Measurements from ENCODE around the gene CLNS1A.
A peak's percentile ranks its signal among the peaks of the same experiment; 100 is the strongest.

CLNS1A gene, protein sequence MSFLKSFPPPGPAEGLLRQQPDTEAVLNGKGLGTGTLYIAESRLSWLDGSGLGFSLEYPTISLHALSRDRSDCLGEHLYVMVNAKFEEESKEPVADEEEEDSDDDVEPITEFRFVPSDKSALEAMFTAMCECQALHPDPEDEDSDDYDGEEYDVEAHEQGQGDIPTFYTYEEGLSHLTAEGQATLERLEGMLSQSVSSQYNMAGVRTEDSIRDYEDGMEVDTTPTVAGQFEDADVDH

DNA sequence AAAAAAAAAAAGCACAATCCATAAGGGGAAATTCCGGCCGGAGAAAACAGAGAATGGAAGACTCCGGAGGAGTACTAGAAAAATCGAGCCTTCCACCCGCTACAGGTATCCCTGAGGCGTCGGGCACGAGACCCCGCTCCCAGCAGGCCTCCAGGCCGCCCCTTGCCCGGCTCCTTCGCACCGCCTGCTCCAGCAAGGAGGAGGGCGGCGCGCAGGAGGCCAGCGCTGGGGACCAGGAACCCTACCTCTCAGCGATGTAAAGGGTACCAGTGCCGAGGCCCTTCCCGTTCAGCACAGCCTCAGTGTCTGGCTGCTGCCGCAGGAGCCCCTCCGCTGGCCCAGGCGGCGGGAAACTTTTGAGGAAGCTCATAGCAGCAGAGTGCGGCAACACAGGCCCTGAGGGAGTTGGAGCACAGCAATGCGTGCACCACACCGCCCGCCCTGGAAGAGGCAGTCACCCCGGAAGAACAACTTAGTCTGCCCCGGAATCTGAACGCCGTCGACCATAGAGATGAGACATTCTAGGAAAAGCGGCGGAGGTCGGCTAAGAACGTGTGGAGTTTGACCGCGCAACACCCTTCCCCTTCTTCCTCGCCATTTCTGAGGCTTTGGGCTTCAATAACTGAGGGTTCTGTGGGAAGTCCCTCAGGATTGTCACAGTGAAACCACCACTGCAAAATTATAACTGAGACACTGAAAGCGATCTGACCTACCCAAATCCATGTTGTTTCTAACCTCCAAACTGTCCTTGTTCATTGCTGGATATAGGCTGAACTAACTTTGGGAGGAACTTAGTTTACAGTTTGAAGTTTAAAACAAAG is at the start of gene CLNS1A:
TSS of gene CLNS1A (minus strand) at position 450 of the 821 bp plus-strand sequence. CDS start at position 370, 80 bp downstream.
- peak; percentile 87 for DNase-seq (ENCODE audit: low read depth)

GRCh38 chr11:77687088-77687487 is 49.5 kb upstream of the CLNS1A start:
- no peak for DNase-seq (ENCODE audit: low read depth)

GRCh38 chr11:77677138-77677537 is 39.5 kb upstream of the CLNS1A start:
- DNase-seq (ENCODE audit: low read depth): peak; percentile 32

- DNase-seq (ENCODE audit: low read depth): peak; percentile 99
Observed at GRCh38 chr11:77672264-77672663, 34.7 kb upstream of the CLNS1A start.

- peak; percentile 92 for DNase-seq (ENCODE audit: low read depth)
Observed at GRCh38 chr11:77669848-77670511, 32.4 kb upstream of the CLNS1A start.

DNA sequence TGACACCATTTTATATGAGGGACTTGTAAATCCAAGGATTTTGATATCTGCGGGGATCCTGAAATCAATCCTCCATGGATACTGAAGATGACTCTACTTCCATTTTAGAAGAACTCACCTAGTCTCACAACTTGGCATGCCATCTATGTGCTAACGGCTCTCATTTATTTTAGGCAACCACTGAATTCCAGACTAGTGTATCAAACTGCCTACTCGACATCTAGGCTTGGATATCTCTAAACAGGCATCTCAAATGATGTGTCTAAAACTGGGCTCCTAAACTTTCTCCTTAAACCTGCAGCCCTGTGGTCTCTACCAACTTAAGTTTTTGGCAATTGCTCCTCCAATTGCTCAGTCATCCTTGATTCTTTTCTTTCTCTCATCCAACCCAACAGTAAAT is 31.2 kb upstream of the CLNS1A start:
- DNase-seq (ENCODE audit: low read depth): peak; percentile 32

DNA sequence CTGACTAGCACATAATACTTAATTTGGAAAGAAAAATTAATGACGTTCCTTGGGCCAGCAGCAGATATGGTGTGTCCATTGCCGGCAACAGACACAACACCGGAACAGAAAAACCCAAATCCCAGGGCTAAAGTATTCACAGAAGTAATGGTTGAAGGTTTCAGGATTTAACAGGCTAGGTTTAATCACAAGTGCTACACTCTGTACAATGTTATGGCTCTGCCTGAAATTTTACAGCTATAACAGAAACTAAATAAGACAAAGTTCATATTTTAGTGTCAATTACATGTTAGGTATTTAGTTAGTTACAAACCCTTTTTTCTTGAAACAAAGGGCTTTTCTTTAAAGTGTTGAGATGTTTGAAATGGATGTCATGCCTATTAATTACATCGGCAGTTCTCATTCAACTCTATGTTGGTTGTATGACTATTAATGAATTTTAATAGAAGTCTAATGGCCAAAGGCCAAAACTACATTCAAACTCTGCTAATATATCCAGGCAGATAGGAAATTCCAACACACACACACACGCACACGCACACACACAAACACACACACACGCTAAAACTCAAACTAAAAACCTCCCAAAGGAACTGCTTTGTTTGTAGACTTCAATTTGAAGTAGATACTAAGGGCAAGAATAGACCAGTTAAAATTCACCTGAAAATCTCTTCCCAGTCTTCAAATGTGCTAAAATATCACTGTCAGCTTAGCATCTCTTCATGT is 27.8 kb upstream of the CLNS1A start:
- no peak for DNase-seq (ENCODE audit: low read depth)

DNA sequence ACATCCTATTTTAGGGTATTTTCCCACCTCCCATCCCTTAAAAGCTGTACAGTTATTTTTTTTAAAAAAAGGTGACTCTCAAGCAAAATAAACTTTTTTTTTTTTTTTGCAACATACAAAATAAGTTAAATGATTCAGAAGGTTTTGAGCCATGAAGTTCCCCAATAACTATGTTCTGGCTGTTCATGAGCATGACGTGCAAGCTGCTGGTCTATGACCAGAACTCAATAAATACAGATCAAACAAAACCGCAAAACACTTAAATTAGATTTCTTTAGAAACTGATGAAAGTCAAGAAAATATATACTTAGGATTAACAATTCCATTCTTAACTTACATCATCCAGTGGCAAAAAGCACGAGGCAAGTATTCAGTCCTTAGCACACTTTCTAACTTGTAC is 24.1 kb upstream of the CLNS1A start:
- DNase-seq (ENCODE audit: low read depth): no peak

DNA sequence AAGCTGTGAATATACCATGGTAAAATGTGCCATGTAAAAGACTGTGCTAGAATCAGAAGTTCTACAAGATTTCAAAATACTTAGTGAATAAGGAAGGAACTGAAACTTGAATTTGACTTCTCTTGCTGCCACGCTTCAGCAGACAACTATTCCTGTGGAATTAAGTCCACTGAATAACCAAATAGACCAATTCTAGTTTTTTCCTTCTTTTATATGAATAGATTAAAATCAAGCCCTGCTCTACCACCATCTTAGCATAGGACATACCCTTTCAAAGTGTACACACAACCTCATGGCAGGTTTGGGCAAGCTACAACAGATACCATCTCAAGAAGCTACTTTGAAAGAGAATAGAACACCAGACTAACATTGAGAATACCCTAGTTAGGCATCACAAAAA is 23.4 kb upstream of the CLNS1A start:
- DNase-seq (ENCODE audit: low read depth): no peak

DNA sequence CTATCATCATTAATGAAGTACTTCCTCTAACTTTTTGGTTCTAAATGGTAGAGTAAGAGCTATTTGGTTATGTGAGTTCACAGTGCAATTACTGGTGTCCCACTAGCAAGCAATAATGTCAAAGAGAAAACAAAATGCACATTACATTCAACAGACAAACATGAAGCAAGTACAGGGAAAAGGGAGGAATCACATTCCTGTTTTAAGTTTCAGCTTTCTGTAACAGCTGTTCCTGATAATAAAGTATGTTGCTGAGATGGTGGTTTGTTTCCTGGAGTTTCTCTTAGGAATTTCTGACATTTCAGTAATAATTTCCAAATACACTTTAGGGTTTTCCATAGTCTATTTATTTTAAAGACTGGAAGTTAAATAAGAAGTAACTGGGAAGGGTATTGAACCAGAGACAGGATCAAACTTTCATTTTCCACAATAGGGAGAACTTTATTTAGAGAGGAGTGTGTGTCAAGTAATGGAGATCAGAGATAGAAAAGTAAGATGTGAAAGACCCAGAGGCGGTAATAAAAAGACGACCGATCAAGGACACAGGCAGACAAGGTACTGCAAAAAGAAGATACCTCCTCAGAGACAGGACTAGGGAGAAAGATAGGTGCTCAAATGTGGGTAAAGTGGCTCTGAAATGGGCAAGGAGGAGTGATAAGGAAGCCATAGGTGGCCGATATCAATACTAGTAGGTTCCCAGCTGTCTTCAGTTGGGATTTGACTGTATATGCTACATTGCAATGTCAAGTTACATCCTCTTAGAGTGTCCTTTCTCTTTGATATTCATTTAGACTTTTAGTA is 20.8 kb upstream of the CLNS1A start:
- peak; percentile 59 for DNase-seq (ENCODE audit: low read depth)

GRCh38 chr11:77656362-77656761 is 18.8 kb upstream of the CLNS1A start:
- DNase-seq (ENCODE audit: low read depth): no peak

DNA sequence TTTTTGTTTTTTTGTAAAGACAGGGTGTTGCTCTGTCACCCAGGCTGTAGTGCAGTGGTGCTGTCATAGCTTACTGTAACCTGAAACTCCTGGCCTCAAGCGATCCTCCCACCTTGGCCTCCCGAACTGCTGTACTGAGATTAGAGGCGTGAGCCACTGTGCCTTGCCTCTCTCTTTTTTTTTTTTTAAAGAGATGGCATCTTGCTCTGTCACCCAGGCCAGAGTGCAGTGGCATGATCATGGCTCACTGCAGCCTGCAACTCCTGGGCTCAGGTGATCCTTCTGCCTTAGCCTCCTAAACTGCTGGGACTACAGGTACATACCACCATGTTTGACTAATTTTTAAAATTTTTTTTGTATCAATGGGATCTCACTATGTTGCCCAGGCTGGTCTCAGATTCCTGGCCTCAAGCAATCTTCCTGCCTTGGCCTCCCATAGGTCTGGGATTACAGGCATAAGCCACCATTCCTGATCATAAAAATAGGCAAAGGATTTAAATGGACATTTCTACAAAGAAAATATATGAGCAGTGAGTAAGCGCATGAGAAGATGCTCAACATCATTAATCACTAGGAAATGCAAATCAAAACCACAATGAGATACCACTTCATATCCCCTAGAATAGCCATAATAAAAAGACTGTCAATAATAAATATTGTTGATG is 17.3 kb upstream of the CLNS1A start:
- peak; percentile 34 for DNase-seq (ENCODE audit: low read depth)

GRCh38 chr11:77650123-77650522 is 12.5 kb upstream of the CLNS1A start:
- no peak for DNase-seq (ENCODE audit: low read depth)

- no peak for DNase-seq (ENCODE audit: low read depth)
Observed at GRCh38 chr11:77647654-77648305, 10.2 kb upstream of the CLNS1A start.

DNA sequence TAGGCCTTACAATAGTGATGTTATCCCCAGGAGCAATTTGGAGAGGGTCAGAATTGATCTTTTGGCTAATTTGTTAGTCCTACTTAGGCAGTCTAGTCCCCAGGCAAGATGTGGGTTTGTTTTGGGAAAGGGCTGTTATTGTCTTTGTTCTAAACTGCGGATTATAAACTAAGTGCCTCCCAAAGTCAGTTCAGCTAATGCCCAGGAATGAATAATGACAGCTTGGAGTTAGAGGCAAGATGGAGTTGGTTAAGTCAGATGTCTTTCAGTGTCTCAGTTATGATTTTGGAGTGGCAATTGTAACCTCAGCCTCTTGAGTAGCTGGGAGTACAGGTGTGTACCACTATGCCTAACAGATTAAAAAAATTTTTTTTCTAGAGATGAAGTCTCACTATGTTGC is 7.3 kb upstream of the CLNS1A start:
- DNase-seq (ENCODE audit: low read depth): no peak

GRCh38 chr11:77642228-77642627 is 4.6 kb upstream of the CLNS1A start:
- no peak for DNase-seq (ENCODE audit: low read depth)

DNA sequence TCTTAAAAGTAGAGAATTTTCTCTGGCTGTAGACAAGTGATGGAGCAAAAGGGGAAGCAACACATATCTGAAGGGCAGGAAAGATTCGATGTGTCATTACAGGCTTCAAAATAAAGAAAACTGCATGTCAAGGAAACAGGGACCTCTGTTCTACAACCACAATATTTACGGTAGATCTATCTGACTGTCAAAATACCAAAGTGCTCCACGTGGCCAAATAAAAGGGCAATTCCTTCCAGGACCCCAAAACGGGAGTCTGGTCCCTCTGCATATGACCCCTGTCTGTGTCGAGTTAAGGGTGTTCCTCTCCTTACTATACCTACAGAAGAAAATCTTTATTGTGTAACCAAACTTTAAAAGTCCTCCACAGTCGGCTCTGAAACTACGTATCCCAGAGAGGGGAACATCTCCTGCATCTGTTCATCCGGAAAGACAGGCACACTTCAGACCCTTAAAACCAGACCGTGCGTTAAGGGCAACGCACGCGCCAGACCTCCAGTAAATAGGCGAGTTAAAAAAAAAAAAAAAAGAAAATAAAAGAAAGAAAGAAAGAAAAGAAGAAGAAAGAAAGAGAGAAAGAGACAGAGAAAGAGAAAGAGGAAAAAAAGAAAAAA is 756 bp downstream of the CLNS1A start:
- no peak for DNase-seq (ENCODE audit: low read depth)

- DNase-seq (ENCODE audit: low read depth): peak; percentile 87
Observed at GRCh38 chr11:77633926-77634325, 3.7 kb downstream of the CLNS1A start.

GRCh38 chr11:77630157-77630710 is 7.4 kb downstream of the CLNS1A start:
- peak; percentile 35 for DNase-seq (ENCODE audit: low read depth)

Measured in amniotic epithelial cell (primary cell).